GM19099 (cell line): ENCODE measurements around the gene CHD2.

Experiments
- POLR2A ChIP-seq: IDR thresholded peaks from 3 replicates; pipeline ENCODE4 v1.6.1; 2011; ENCODE audit warnings: low read depth; ENCODE audit not compliant: insufficient read length; ENCODE audit errors: extremely low read depth

CHD2 gene

DNA sequence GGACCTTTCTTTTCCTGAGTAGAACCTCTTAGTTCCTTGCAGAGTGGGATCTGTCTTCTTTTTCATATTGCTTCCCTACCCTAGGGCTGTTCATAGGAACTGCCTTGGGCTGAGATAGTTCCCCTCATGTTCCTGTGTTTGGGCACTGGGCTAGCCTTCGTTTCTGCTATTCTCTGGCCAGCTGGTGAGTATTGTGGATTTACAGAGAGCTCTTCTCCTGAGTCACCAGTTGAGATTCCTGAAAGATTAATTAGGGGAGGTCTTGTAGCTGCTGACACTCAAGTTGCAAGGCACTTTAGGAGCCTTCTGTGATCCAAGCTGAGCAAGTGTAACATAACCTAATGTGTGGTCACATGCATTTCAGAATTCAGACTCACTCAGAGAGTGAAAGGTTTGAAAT lies 30.7 kb downstream of the CHD2 start:
- no peak for TF ChIP-seq POLR2A

DNA sequence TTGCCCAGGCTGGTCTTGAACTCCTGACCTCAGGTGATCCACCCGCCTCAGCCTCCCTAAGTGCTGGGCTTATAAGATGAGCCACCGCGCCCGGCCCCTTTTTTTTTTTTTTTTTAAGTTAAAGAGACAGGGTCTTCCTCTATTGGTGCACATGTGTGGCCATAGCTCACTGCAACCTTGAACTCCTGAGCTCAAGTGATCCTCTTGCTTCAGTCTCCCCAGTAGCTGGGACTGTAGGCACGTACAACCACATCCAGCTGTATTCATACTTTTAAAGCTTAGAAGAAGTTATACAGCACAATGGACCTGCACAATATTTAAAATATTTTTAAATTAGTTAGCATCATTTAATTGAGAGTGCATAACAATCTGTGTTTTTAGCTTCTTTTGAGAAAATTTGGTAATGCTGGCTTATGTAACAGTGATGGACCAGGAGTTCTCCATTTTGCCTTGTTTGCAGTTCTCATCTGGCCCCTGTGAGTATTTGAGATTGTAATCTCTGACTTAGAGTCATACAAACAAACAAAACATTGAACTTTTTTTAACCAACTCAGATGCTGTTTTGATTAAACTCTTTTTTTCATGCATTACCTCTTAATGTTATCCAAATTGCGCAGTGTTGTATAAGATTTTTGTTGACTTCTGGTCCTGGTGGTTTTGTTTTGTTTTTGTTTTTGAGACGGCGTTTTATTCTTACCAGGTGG lies 33.0 kb downstream of the CHD2 start:
- TF ChIP-seq POLR2A = no peak

DNA sequence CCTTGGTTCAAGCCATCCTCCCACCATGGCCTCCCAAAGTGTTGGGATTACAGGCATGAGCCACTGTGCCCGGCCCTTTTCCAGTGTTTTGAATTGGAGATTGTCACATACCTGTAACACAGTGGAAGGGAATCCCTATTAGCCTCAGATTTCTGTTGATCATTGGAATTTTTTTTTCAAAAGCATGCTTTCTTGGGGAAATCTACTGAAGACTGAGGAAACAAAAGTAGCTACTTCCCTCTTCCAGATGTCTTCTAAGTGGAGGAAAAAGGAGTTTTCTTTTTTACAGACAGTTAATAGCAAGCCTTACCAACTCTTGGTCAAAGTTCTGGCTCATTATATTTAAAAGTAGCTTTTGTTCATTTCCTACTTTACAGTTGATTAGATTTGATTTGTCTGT lies 33.7 kb downstream of the CHD2 start:
- TF ChIP-seq POLR2A = no peak

DNA sequence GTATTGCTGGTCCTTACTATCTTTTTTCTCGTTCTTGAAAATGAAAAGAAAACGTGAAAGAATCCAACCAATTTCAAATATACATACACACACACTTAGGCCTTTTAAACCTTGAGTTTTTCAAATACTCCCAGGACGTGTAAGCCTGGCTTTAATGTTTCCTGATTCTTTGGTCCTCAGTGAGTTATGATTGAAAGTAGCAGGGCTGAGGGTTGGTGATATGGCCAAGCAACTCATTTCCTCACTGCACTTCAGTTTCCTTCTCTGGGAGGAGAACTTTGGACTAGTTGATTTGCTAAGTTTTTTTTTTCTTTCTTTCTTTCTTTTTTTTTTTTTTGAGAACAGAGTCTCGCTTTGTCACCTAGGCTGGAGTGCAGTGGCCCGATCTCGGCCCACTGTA lies 34.6 kb downstream of the CHD2 start:
- no peak for TF ChIP-seq POLR2A

DNA sequence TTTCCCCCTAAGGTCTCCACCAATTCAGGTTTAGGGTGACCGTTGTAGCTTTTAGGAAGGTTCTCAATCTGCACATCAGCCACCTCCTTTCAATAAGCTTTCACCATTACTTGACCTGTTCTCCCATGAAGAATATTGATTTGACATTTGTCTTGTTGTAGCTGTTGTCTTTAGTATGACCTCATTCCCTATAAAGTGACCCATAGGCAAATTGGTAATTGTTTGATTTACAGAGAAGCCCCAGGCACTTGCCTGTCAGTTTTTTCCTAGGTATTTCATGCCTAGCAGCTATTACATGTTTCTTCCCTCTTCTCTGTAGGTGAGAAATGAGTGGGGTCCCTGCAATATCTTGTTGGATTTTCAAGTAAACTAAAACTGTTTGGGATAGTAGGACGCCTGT lies 36.0 kb downstream of the CHD2 start:
- no peak for TF ChIP-seq POLR2A

DNA sequence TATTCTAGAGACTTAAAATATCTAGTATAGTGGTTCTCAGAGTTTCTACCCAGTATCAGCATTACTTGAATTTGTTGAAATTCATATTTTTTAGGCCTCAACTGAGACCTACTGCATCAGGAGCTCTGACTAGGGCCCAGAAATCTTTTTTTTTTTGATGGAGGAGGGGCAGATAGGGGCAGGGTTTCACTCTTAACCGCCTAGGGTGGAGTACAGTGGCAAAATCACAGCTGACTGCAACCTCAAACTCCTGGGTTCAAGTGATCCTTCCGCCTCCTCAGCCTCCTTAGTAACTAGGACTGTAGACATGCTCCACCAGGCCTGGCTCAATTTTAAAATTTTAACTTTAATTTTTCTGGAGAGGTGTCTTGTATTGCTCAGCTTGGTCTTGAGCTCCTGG lies 36.6 kb downstream of the CHD2 start:
- TF ChIP-seq POLR2A = no peak

DNA sequence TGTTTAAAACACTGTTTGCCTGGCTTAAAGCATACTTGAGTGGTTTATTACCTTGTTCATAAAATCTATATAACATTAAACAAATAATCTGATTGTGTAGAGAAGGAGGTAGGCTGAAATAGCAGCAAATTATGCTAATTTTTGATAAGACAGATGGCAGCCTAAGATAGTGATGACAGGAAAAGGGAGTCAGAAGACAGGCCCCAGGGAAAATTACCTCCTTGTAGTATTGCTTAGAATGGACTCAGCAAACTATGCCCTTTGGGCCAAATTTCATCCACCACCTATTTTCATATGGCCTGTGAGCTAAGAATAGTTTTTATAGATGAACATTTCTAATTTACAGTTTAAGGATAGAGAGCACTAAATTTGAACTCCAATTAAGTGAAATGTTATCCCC lies 37.8 kb downstream of the CHD2 start:
- TF ChIP-seq POLR2A = no peak

DNA sequence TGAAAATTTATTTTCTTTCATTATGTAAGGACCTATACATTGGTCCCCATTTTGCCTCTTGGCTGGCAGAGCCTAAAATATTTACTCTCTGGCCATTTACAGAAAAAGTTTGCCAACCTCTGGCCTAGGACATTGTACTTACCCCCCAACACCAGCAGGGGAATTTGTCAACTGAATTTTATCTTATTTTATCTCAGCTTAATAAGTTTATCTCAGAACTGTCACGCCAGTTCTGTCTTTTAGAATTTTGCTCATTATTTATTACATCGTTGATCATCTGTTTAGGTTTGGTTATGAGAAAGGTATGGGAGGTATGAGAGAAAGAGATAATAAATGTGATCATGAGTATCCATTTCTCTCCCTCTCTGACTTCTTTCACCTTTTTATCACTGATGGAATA lies 38.3 kb downstream of the CHD2 start:
- TF ChIP-seq POLR2A = no peak

DNA sequence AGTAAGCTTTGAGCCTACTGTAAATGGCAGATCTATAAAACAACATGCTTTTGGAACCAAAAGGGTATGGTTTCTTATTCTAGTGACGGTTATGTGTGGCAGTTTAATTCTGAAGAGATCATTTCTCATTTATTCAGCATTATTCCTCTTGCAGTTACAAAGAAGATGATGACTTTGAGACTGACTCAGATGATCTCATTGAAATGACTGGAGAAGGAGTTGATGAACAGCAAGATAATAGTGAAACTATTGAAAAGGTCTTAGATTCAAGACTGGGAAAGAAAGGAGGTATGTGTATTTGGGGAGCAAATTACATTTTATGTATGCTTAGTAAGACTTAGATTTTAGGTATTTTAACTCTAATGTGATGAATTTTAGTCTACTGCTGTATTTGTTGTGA lies 41.5 kb downstream of the CHD2 start:
- no peak for TF ChIP-seq POLR2A

DNA sequence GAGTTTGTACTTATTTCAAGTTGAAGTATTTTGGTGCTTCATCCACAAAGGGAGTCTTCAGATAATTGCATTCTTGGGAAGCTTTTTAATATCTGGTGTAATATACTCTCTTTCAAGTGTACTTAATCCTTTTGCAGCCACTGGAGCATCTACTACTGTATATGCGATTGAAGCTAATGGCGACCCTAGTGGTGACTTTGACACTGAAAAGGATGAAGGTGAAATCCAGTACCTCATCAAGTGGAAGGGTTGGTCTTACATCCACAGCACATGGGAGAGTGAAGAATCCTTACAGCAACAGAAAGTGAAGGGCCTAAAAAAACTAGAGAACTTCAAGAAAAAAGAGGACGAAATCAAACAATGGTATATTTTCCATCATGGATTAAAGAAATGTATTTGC lies 42.6 kb downstream of the CHD2 start:
- TF ChIP-seq POLR2A = no peak

DNA sequence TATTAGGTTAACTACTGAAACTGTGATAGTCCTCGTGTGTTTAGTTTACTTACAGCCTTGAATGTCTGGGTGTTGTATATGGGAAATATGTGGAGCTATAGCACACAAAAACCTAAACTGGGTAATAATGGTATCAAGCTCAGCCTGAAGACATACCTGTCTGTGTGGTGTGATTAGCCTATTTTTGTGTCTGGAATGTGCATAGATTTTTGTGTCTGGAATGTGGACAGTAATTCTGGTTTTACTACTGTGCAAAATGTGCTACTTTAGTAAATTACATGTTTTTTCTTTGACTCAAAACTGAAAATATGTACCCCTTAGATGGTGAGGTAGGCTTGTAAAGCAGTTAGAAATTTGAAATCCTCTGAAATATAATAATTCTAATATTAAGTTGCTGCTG lies 43.5 kb downstream of the CHD2 start:
- no peak for TF ChIP-seq POLR2A

DNA sequence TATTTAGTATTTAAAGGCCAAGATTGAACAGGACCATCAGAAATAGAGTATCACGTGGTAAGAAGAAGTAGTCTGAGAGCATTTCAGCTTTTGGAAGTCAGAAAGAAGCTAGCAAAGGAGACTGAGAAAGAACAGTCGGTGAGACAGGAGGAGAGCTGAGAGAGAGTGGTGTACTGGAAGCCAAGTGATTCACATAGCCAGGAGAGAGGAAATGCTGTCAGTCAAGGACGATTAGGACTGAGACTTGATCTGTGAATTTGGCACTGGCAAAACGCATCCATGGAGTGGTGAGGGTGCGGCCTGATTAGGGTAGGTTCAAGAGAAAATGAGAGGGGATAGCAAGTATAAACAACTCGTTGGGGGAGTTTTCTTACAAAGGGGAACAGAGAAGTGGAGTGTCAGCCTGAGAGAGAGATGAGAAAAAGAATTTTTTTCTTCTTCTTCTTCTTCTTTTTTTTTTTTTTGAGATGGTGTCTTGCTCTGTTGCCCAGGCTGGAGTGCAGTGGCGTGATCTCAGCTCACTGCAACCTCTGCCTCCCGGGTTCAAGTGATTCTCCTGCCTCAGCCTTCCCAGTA lies 44.9 kb downstream of the CHD2 start:
- no peak for TF ChIP-seq POLR2A

DNA sequence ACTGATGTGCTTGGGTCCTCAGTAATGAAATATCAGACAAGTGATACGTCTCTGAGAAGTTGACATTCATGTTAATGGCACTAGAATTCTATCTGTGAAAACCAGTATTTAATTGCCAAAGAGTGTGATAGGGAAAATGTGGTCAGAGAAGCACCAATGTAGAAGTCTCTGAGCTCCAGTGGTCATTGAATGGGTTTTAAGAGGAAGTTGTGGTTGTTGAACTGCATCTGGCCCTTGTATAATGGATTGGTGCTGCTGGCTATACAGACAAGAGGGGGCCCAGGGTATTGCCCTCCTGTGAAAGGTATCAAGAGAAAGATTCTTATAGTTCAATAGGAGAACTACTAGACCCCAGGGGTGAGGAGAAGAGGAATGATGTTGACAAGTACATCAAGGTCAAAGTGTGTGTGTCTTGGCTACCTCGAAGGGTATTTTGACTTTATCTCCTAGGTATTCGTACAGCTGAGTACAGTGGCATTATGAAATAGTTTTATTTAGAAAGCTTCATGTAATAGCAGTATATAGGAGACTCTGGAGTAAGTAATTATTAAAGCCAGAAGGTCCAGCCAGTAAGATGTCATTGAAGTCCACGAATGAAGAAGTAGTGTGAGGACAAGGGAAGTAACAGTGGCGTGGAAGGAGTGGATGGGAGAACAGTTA lies 47.1 kb downstream of the CHD2 start:
- TF ChIP-seq POLR2A = no peak

DNA sequence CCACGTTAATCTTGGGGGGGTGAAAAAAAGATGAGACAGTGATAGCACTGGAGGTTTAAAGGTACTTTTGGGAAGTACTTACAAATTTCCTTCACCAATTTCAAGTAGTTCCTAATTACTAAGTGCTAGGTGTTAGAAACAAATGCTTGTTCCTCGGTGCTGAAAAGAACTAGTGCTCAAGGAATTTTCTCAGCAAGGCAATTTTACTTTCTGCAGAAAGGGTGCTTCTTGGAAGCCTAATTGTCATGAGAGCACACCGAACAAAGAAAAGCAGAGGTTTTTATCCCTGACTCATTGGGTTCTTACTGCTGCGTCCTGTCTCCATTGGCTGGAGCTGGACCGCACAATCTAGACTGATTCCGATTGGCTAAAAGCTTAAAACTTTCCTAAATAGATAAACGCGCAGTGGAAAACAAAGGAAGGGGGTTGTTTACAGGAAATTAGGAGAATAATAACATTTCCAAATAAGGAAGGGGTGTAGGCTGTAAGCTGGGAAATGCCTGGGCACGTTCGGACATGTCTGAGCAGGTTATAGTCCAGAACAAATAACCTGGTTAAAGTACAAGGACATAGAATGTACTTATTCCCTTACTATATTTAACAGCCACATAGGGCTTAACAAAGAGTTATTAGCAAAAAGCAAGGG lies 49.6 kb downstream of the CHD2 start:
- TF ChIP-seq POLR2A = no peak

DNA sequence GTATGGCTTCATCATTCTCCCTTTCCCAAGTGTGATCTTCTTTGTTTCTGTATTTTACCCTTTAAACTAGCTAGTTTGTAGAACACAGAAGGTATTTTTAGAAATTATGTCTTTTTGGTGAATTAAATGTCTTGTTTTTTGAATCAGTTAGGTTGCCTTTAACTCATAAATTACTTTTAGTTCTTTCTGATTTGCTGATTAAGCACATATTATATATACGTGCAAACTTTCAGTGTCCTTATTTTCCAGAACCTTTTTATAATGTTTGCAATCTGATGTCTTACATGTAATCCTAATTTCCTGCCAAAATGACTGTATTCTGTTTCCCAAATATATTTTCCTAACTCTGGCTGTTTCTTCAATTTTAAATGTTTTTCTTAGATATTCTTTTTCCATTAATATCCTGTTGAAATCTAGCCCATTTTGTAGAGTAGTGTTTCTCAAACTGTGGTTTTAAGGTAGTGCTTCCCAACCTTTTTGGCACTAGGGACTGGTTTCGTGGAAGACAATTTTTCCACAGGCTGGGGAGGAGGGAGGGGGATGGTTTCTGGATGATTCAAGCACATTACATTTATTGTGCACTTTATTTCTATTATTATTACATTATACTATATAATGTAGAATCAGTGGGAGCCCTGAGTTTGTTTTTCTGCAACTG lies 51.8 kb downstream of the CHD2 start:
- TF ChIP-seq POLR2A = no peak
